Sigmoid colon (tissue), 7 donors: ENCODE results near the gene LRRN4. TPM values are rescaled to one million over a fixed set of nuclear protein-coding genes. Genes with fewer than 3 reads are reported as not detected.

Experiments used
- DNase-seq: peaks from one replicate; pipeline ENCODE4 v3.0.0-alpha.2; 2019
- H3K27ac ChIP-seq, 4 donors: fragments of 200-600 bp; sonication (generic); one replicate each; pipeline ENCODE4 v1.5.1; 2016 to 2019; ENCODE audit warnings: mild to moderate bottlenecking in 1 of 4
- H3K27me3 ChIP-seq, 3 donors: fragments of 200-600 bp; sonication (generic); one replicate each; pipeline ENCODE4 v1.5.1; 2019; ENCODE audit warnings: mild to moderate bottlenecking in 1 of 3
- H3K36me3 ChIP-seq, 4 donors: fragments of 200-600 bp; sonication (generic); one replicate each; pipeline ENCODE4 v1.5.1; 2016 to 2019
- H3K4me1 ChIP-seq, 4 donors: fragments of 200-600 bp; sonication (generic); one replicate each; pipeline ENCODE4 v1.5.1; 2017 to 2019
- H3K4me3 ChIP-seq, 4 donors: fragments of 200-600 bp; sonication (generic); one replicate each; pipeline ENCODE4 v1.5.1; 2017 to 2019; ENCODE audit warnings: mild to moderate bottlenecking in 2 of 4, moderate library complexity in 1 of 4
- H3K9me3 ChIP-seq, 4 donors: fragments of 200-600 bp in 3 of 4; sonication (generic) in 3 of 4; one replicate each; pipeline versions ENCODE4 v1.5.1 to v1.6.1; 2013 to 2019
- EP300 ChIP-seq, 4 donors: sonication (generic); formaldehyde crosslinking; IDR thresholded peaks; one replicate each; pipeline ENCODE4 v1.6.1; 2017; ENCODE audit warnings: antibody characterized with exemption in 4 of 4
- POLR2A ChIP-seq, 2 donors: fragments of 450-650 bp; IDR thresholded peaks; one replicate each; pipeline ENCODE4 v1.6.1; 2016; ENCODE audit warnings: antibody characterized with exemption in 2 of 2, mild to moderate bottlenecking in 2 of 2, moderate library complexity in 2 of 2
- POLR2AphosphoS5 ChIP-seq, 4 donors: sonication (generic); formaldehyde crosslinking; IDR thresholded peaks; one replicate each; pipeline ENCODE4 v1.6.1; 2017; ENCODE audit warnings: antibody characterized with exemption in 4 of 4
- WGBS, 2 donors: extraction: QIAGEN DNeasy Blood & Tissue Kit; methylation state at CpG; one replicate each; pipeline ENCODE4 v1.1.7; 2013; 5-methylcytosine and 5-hydroxymethylcytosine counted together
- intact Hi-C: fragments of 100-400 bp; cut with DNase I; formaldehyde crosslinking; loops from one replicate; pipeline ENCODE4 v1.15.1; 2023
- polyA plus RNA-seq, 3 donors: library from polyadenylated mRNA; stranded (reverse); fragments of 200-250 nt; gene quantifications; one replicate each; pipeline ENCODE4 v1.2.3, GENCODE V29; 2013
- total RNA-seq, 4 donors: library from RNA; depleted of rRNA; stranded (reverse); fragments of >200 nt; gene quantifications; one replicate each; pipeline ENCODE4 v1.1.0, GENCODE V29; 2016
- TF ChIP-seq, protein P1 (sequence below), 4 experiments: fragments of 450-650 bp in 3 of 4; fragments of 200-600 bp in 1 of 4; IDR thresholded peaks; one replicate each; pipeline ENCODE4 v1.5.1; 2016 to 2019; ENCODE audit warnings: antibody characterized with exemption in 4 of 4, mild to moderate bottlenecking in 3 of 4, moderate library complexity in 2 of 4
- donor health status: healthy with polysubstance abuse.
- donor health status: Bipolar disorder and iron deficiency.
- donor health status: healthy.

LRRN4 gene
- total and polyA plus RNA-seq, 7 donors, result 0.04 to 0.16 TPM; not detected in 5

DNA sequence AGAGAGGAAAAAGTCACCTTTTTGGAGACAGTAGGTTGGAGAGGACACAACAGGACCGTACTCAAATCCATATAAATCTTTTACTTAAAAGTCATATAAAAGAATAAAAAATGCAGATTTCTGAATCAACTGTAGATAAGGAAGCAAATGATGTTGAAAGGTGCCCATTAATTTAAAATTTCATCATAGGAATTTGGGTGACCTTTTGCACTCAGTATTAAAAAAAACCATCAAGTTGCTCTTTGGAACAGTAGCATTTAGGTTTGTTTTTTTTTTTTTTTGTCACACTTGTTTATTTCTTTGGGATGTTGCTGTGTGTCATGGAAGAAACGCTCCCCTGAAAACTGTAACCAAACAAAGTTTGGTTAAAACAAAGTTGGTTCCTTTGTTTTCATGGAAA lies 20.9 kb upstream of the LRRN4 start:
- Histone ChIP-seq H3K27ac (no peak overlapping the region), H3K9me3 (no peaks in the 10 kb centered on the region), H3K4me3 (no peak overlapping the region), H3K36me3 (no peaks in the 10 kb centered on the region), H3K4me1 (peaks cover 0 to 12% (median 5%) of the 10 kb centered on the region in 4 donors), H3K27me3 (no peaks in the 10 kb centered on the region)
- TF ChIP-seq EP300 (IDR thresholded peaks at IDR 0.05), result no peak
- no peak for TF ChIP-seq POLR2AphosphoS5 (IDR thresholded peaks at IDR 0.05)
- TF ChIP-seq, protein P1, sequence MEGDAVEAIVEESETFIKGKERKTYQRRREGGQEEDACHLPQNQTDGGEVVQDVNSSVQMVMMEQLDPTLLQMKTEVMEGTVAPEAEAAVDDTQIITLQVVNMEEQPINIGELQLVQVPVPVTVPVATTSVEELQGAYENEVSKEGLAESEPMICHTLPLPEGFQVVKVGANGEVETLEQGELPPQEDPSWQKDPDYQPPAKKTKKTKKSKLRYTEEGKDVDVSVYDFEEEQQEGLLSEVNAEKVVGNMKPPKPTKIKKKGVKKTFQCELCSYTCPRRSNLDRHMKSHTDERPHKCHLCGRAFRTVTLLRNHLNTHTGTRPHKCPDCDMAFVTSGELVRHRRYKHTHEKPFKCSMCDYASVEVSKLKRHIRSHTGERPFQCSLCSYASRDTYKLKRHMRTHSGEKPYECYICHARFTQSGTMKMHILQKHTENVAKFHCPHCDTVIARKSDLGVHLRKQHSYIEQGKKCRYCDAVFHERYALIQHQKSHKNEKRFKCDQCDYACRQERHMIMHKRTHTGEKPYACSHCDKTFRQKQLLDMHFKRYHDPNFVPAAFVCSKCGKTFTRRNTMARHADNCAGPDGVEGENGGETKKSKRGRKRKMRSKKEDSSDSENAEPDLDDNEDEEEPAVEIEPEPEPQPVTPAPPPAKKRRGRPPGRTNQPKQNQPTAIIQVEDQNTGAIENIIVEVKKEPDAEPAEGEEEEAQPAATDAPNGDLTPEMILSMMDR (IDR thresholded peaks at IDR 0.05), result no peak
- no peak for TF ChIP-seq POLR2A (IDR thresholded peaks at IDR 0.05)
- 83 to 84% methylated on average over 2 of the region's 2 CpGs for WGBS, 2 donors
- DNase-seq, result no peak
- intact Hi-C loops, result no loop called here

- 70 to 71% methylated on average over 2 of the region's 2 CpGs for WGBS, 2 donors
- Histone ChIP-seq H3K4me1 (peaks cover 0 to 12% (median 5%) of the 10 kb centered on the region in 4 donors), H3K36me3 (no peaks in the 10 kb centered on the region), H3K9me3 (no peaks in the 10 kb centered on the region), H3K27me3 (no peaks in the 10 kb centered on the region), H3K27ac (no peak overlapping the region), H3K4me3 (no peak overlapping the region)
- TF ChIP-seq POLR2AphosphoS5 (IDR thresholded peaks at IDR 0.05) (no peak), EP300 (IDR thresholded peaks at IDR 0.05) (no peak), POLR2A (IDR thresholded peaks at IDR 0.05) (no peak)
- TF ChIP-seq, protein P1 (IDR thresholded peaks at IDR 0.05), result no peak
- intact Hi-C loops, result no loop called here
- DNase-seq, result no peak
Measured at GRCh38 chr20:6074145-6074561, 20.3 kb upstream of the LRRN4 start.

DNA sequence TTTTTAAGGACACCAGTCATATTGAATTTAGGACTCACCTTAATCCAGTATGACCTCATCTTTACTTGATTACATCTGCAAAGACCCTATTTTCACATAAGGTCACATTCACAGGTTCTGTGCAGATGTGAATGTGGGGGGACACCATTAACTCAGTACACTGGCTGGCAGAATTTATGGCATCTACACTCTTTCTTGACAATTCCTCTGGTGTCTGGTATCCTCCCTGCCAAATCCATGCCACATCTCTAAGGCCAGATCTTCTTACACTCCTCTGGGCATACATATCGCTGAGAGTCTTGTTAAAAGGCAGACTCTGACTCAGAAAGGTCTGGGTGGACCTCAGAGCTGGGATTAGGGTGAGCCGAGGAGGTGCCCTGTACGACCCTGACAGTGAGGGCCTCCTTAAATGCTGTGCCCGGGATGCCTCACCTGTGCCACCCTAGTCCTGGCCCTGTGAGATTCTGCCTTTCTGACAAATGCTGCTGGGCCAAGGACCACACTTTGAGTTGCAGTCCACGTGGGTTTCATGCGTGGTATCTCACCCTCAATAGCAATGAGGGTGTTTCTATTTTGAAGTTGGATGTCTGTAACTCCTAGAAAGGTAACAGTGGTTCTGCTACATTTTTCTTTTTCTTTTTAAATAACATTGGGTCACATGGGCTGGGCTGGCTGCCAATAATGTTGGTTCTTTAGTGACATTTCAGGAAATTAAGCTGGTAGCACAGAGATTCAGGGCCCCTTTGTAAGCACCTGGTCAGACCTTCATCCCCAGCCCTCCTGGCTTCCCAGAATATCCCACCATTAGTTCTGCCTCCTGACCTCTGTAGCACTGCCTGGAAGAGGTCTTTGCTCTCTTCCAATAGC lies 17.2 kb upstream of the LRRN4 start:
- intact Hi-C loops, result no loop called here
- Histone ChIP-seq H3K4me1 (peaks cover 0 to 12% (median 5%) of the 10 kb centered on the region in 4 donors), H3K27ac (no peak overlapping the region), H3K4me3 (no peak overlapping the region), H3K9me3 (no peaks in the 10 kb centered on the region), H3K36me3 (no peaks in the 10 kb centered on the region), H3K27me3 (no peaks in the 10 kb centered on the region)
- DNase-seq, result no peak
- WGBS, 2 donors, result 93 to 95% methylated on average over 6 of the region's 6 CpGs
- TF ChIP-seq POLR2A (IDR thresholded peaks at IDR 0.05), result no peak
- no peak for TF ChIP-seq POLR2AphosphoS5 (IDR thresholded peaks at IDR 0.05)
- no peak for TF ChIP-seq EP300 (IDR thresholded peaks at IDR 0.05)
- TF ChIP-seq, protein P1 (IDR thresholded peaks at IDR 0.05), result no peak

DNA sequence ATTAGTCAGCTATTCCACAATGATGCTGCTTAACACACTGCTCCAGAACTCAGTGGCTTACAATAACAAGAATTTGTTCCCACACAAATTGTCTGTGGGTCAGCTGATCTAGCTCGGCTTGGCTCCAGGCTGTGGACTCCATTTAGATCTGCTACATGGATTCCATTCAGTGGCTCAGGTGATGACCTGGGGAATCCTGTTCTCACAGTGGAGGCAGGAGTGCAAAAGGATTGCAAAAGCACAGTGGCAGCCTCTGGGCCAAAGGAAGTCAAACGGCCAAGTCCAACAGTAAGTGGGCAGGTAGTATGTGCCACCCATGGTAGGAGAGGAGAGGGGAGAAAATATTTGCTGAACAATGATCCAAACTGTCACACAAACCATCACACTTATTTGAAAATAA lies 15.8 kb upstream of the LRRN4 start:
- Histone ChIP-seq H3K27me3 (no peaks in the 10 kb centered on the region), H3K36me3 (no peaks in the 10 kb centered on the region), H3K9me3 (no peaks in the 10 kb centered on the region), H3K27ac (no peak overlapping the region), H3K4me1 (no peaks in the 10 kb centered on the region), H3K4me3 (no peak overlapping the region)
- no peak for DNase-seq
- TF ChIP-seq EP300 (IDR thresholded peaks at IDR 0.05), result no peak
- TF ChIP-seq POLR2AphosphoS5 (IDR thresholded peaks at IDR 0.05), result no peak
- TF ChIP-seq, protein P1 (IDR thresholded peaks at IDR 0.05), result no peak
- no peak for TF ChIP-seq POLR2A (IDR thresholded peaks at IDR 0.05)
- 80 to 87% methylated on average over 2 of the region's 2 CpGs for WGBS, 2 donors
- intact Hi-C loops, result no loop called here
